HepG2 (cell line): Measurements from ENCODE around the gene AMBRA1. TPM values are rescaled to one million over a fixed set of nuclear protein-coding genes. Genes with fewer than 3 reads are reported as not detected.

ENCODE experiments used
- ATAC-seq: fragments of 200-7000 bp; cut with Tn5 transposase; 3 replicates; pipeline ENCODE4 v1.9.1; 2020; ENCODE audit warnings: mild to moderate bottlenecking, moderate library complexity
- BruUV-seq: library from RNA; stranded (reverse); fragments of 400-500 nt; replicated peaks from 2 replicates; lab custom pipeline; 2021; lab: Mats Ljungman, UMichigan
- CTCF ChIA-PET: fragments of 300-600 bp; formaldehyde crosslinking; extraction: SDS; loops from one replicate; lab custom pipeline; 2021; ENCODE audit warnings: low total read pairs, inconsistent platforms, low intra/inter-chr PET ratio; lab: Yijun Ruan, JAX
- POLR2A ChIA-PET: fragments of 350-600 bp; sonication (Branson Sonifier 250); formaldehyde crosslinking; loops from one replicate; lab custom pipeline; 2020; ENCODE audit warnings: antibody characterized with exemption, inconsistent platforms; lab: Yijun Ruan, JAX
- DNase-seq: peaks from one replicate; pipeline ENCODE4 v3.0.0-alpha.2; 2015; ENCODE audit warnings: low spot score
- FAIRE-seq: peaks from 3 replicates; lab custom pipeline; 2011; peaks lifted over from hg19 to GRCh38; lab: Jason Lieb, UNC
- H2AFZ ChIP-seq: one replicate; pipeline ENCODE4 v1.6.1; 2011; ENCODE audit warnings: low read length, inconsistent platforms
- H3K27ac ChIP-seq: fragments of 300-600 bp; 3 replicates; pipeline ENCODE4 v1.8.0; 2011; ENCODE audit warnings: mixed run types, mild to moderate bottlenecking, mixed read lengths, low read length, inconsistent platforms; ENCODE audit not compliant: insufficient read depth; ENCODE audit errors: extremely low read length
- H3K27me3 ChIP-seq, 2 experiments: fragments of 200-600 bp in 1 of 2; 2 replicates in 1 of 2; 3 replicates in 1 of 2; pipeline versions ENCODE4 v1.6.0 to v1.8.0; 2011; ENCODE audit warnings: low read length in 2 of 2, mild to moderate bottlenecking in 2 of 2, moderate library complexity in 2 of 2, inconsistent platforms in 1 of 2; ENCODE audit not compliant: insufficient read depth in 2 of 2, control insufficient read depth in 1 of 2
- H3K36me3 ChIP-seq, 2 experiments: fragments of 200-600 bp in 1 of 2; replicated peaks in 1 of 2; 2 replicates in 1 of 2; 3 replicates in 1 of 2; pipeline versions ENCODE4 v1.5.1 to v1.8.0; 2011; ENCODE audit warnings: low read length in 2 of 2, inconsistent platforms in 1 of 2; ENCODE audit not compliant: insufficient read depth in 2 of 2, control insufficient read depth in 1 of 2
- H3K4me1 ChIP-seq: 2 replicates; pipeline ENCODE4 v1.5.1; 2012; ENCODE audit warnings: low read length, inconsistent platforms; ENCODE audit not compliant: insufficient read depth
- H3K4me2 ChIP-seq: 2 replicates; pipeline ENCODE4 v1.6.0; 2011; ENCODE audit warnings: low read depth, low read length, inconsistent platforms
- H3K4me3 ChIP-seq, 3 experiments: fragments of 200-600 bp in 1 of 3; sonication (generic), shearing (Covaris generic) in 1 of 3; replicated peaks in 1 of 3; 2 replicates each; pipeline ENCODE4 v1.5.1; 2011 to 2016; ENCODE audit warnings: low read length in 3 of 3, inconsistent platforms in 2 of 3, low read depth in 2 of 3, mild to moderate bottlenecking in 2 of 3, control low read depth in 1 of 3, mixed read lengths in 1 of 3; ENCODE audit not compliant: insufficient read depth in 1 of 3
- H3K79me2 ChIP-seq: one replicate; pipeline ENCODE4 v1.6.1; 2011; ENCODE audit warnings: low read length, inconsistent platforms; ENCODE audit not compliant: insufficient read depth
- H3K9ac ChIP-seq: 2 replicates; pipeline ENCODE4 v1.6.0; 2011; ENCODE audit warnings: mild to moderate bottlenecking, low read depth, low read length, inconsistent platforms; ENCODE audit not compliant: insufficient read depth
- H3K9me3 ChIP-seq: 2 replicates; pipeline ENCODE4 v1.5.1; 2012; ENCODE audit warnings: mild to moderate bottlenecking, low read length
- H4K20me1 ChIP-seq: 2 replicates; pipeline ENCODE4 v1.6.0; 2011; ENCODE audit warnings: inconsistent platforms, mild to moderate bottlenecking, low read length, moderate library complexity; ENCODE audit not compliant: insufficient read depth
- DNMT1 ChIP-seq: sonication (generic); formaldehyde crosslinking; IDR thresholded peaks from 2 replicates; pipeline ENCODE4 v1.5.1; 2020; ENCODE audit warnings: mild to moderate bottlenecking, missing genetic modification reagents
- EHMT2 ChIP-seq: fragments of 200-600 bp; sonication (generic); IDR thresholded peaks from 2 replicates; pipeline ENCODE4 v1.7.0; 2017; ENCODE audit warnings: antibody characterized with exemption, low read depth, low read length, borderline replicate concordance
- ETV5 ChIP-seq: IDR thresholded peaks from 2 replicates; pipeline ENCODE4 v1.6.1; 2018; ENCODE audit warnings: missing biosample characterization, missing genetic modification reagents, inconsistent platforms, borderline replicate concordance
- SP4 ChIP-seq: sonication (generic); formaldehyde crosslinking; IDR thresholded peaks from 2 replicates; pipeline ENCODE4 v1.8.1; 2023; ENCODE audit warnings: mild to moderate bottlenecking, missing genetic modification reagents
- TBP ChIP-seq: sonication (generic); formaldehyde crosslinking; IDR thresholded peaks from 2 replicates; pipeline ENCODE4 v1.5.0; 2020; ENCODE audit warnings: missing genetic modification reagents
- ZNF232 ChIP-seq: sonication (generic); formaldehyde crosslinking; IDR thresholded peaks from 2 replicates; pipeline ENCODE4 v1.4.0; 2020; ENCODE audit warnings: missing genetic modification reagents, borderline replicate concordance
- ZNF383 ChIP-seq: sonication (generic); formaldehyde crosslinking; IDR thresholded peaks from 2 replicates; pipeline ENCODE4 v1.4.0; 2020; ENCODE audit warnings: missing genetic modification reagents, mild to moderate bottlenecking, borderline replicate concordance
- WGBS: methylation state at CpG from one replicate; pipeline ENCODE4 v1.1.6; 2017; ENCODE audit warnings: low lambda C conversion rate; 5-methylcytosine and 5-hydroxymethylcytosine counted together
- in situ Hi-C: cut with HindIII; loops from 2 replicates; pipeline ENCODE4 v1.10.0; 2017; ENCODE audit warnings: low pct_unique_long_range_greater_than_20kb; ENCODE audit not compliant: extremely low pct_ligation_motif_present
- intact Hi-C: fragments of 100-400 bp; cut with micrococcal nuclease; formaldehyde crosslinking; loops from one replicate; pipeline ENCODE4 v1.10.0; 2022; ENCODE audit not compliant: unreplicated experiment
- polyA plus RNA-seq, 8 experiments: library from polyadenylated mRNA; depleted of rRNA in 3 of 8; stranded (reverse) in 7 of 8; unstranded in 1 of 8; fragments of >200 nt; fragmentation: Illumina TruSeq in 4 of 8; extraction: Trizol in 4 of 8; gene quantifications; 2 replicates each; pipeline versions ENCODE4 v1.2.1 to v1.2.3, GENCODE V29; 2011 to 2016; ENCODE audit warnings: low read depth in 4 of 8, missing spikeins in 1 of 8, mixed read lengths in 1 of 8; ENCODE audit not compliant: insufficient read depth in 1 of 8
- total RNA-seq, 5 experiments: library from RNA; depleted of rRNA; stranded (reverse); fragments of >200 nt; fragmentation: Illumina TruSeq; extraction: Trizol; gene quantifications; 2 replicates each; pipeline ENCODE4 v1.2.3, GENCODE V29; 2016; ENCODE audit warnings: low read depth in 1 of 5

Gene AMBRA1
- total and polyA plus RNA-seq, 2 of the 13 experiments (the other 11 are each of a cell fraction or from before 2014, with no cell fraction given): 15.7 to 26.0 TPM

DNA sequence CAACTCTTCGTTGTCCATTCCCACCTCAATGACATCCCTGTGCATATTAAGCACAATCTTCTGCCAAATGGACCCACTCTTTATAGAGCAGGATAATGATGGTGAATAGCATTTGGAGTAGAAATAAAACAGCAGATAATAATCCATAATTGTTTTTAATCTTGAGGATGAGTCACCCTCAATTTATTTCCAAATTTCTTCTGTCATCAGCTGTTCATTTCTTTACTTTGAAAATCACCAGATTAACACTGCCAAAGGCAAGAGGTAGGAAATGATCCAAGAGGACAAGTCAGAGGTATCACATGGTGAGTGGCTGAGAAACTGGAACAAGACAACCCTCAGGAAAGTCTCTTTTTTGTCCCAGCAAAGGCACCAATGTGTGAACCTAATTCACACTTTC is 7.3 kb upstream of the AMBRA1 start:
- H3K4me2 ChIP-seq: no peak overlapping the region
- FAIRE-seq (no peak), ATAC-seq (no peak), DNase-seq (no peak)
- no peaks in the 10 kb centered on the region for H3K27me3 ChIP-seq
- H4K20me1 ChIP-seq: no peaks in the 10 kb centered on the region
- peaks cover 25% of the 10 kb centered on the region for H3K4me1 ChIP-seq
- no peak overlapping the region for H3K4me3 ChIP-seq
- no TSS peak for BruUV-seq
- H3K9me3 ChIP-seq: no peaks in the 10 kb centered on the region
- 87% methylated on average over 1 of the region's 1 CpG for WGBS
- no peak overlapping the region for H3K27ac ChIP-seq
- H2AFZ ChIP-seq: no peak overlapping the region
- no peak overlapping the region for H3K9ac ChIP-seq
- in situ Hi-C loops (no loop called here), intact Hi-C loops (no loop called here)
- ChIA-PET CTCF (no interaction called here), POLR2A (no interaction called here)
- H3K79me2 ChIP-seq: no peaks in the 10 kb centered on the region
- TF ChIP-seq ZNF383 (CRISPR knock-in tag): no peak
- TF ChIP-seq TBP (CRISPR knock-in tag): no peak
- no peak for TF ChIP-seq DNMT1 (CRISPR knock-in tag)
- peaks cover 5 to 7% of the 10 kb centered on the region in 2 experiments; a peak in 4 of 5 replicates for H3K36me3 ChIP-seq

- ATAC-seq (no peak), FAIRE-seq (no peak), DNase-seq (no peak)
- H3K9me3 ChIP-seq: no peaks in the 10 kb centered on the region
- in situ Hi-C loops: no loop called here
- ChIA-PET CTCF (no interaction called here), POLR2A (interaction anchor here (1.1 kb wide), 1 partner anchor 16 kb away, joined by 4 read pairs; no protein-coding TSS in a partner anchor)
- no peaks in the 10 kb centered on the region for H4K20me1 ChIP-seq
- H3K79me2 ChIP-seq: no peaks in the 10 kb centered on the region
- no peak overlapping the region for H3K27ac ChIP-seq
- no peak overlapping the region for H3K9ac ChIP-seq
- intact Hi-C loops: no loop called here
- no peak overlapping the region for H3K4me3 ChIP-seq
- H3K4me2 ChIP-seq: no peak overlapping the region
- 96% methylated on average over 3 of the region's 3 CpGs for WGBS
- H3K27me3 ChIP-seq: no peaks in the 10 kb centered on the region
- peaks cover 5 to 7% of the 10 kb centered on the region in 2 experiments; a peak in 4 of 5 replicates for H3K36me3 ChIP-seq
- H3K4me1 ChIP-seq: peaks cover 25% of the 10 kb centered on the region
- BruUV-seq: no TSS peak
- H2AFZ ChIP-seq: no peak overlapping the region
- no peak for TF ChIP-seq ETV5 (CRISPR knock-in tag)
- no peak for TF ChIP-seq ZNF232 (CRISPR knock-in tag)
- TF ChIP-seq EHMT2: no peak
- no peak for TF ChIP-seq SP4 (CRISPR knock-in tag)
Measured at GRCh38 chr11:46600194-46600960, 6.6 kb upstream of the AMBRA1 start.
